ENCODE data around the gene TMEM218. TPM values are rescaled to one million over a fixed set of nuclear protein-coding genes. Genes with fewer than 3 reads are reported as not detected.

TMEM218 gene
- total and polyA plus RNA-seq, 2 of the 8 experiments (the other 6 are each of a cell fraction or from before 2014, with no cell fraction given) = 17.0 to 33.5 TPM

DNA sequence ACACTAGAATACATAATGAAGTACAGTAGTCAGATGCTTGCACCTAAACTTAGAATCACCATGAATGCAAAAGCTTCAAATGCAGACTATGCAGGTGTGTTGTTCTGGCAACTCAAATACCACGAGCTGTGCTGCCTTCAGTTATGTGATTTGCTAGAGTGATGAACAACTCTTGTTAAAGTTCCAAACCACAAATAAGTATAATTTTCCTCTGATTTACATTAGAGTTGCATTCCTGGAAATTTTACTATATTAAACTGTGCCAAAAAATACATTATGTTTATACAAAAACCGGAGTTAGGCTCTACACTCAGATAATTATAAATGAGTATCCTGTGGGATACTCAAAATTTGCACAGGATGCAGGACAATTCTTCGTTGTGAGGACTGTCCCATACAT, 3.0 kb downstream of the TMEM218 start:
- Histone ChIP-seq H4K91ac (replicated peaks; ENCODE audit: insufficient read length, low read length) (no peak overlapping the region), H3K4me1 (replicated peaks in 1 of 4; ENCODE audit: control insufficient read depth in 3 of 4, insufficient read depth in 4 of 4, low read length in 3 of 4) (peaks cover 2 to 6% (median 3%) of the 10 kb centered on the region in 4 experiments; a peak in 4 of 7 replicates), H3K4ac (replicated peaks; ENCODE audit: insufficient read length, low read depth, low read length) (no peak overlapping the region), H3K27ac (ENCODE audit: low read depth, low read length) (no peak overlapping the region), H3K14ac (ENCODE audit: insufficient read length) (no peak overlapping the region), H4K5ac (ENCODE audit: insufficient read length, low read depth, low read length) (no peak overlapping the region), H3K9ac (replicated peaks in 1 of 4; ENCODE audit: extremely low read depth in 1 of 4, low read depth in 3 of 4, low read length in 3 of 4) (no peak overlapping the region), H3K4me3 (ENCODE audit: extremely low read depth in 1 of 4, insufficient read depth in 2 of 4, low read depth in 3 of 4, low read length in 4 of 4) (no peak overlapping the region), H3K9me3 (ENCODE audit: insufficient read depth in 2 of 2, low read depth in 1 of 2, low read length in 1 of 2) (peaks cover 14 to 16% of the 10 kb centered on the region in 2 experiments; a peak in 3 of 4 replicates), H3K56ac (replicated peaks; ENCODE audit: insufficient read length, low read depth, low read length) (no peak overlapping the region), H4K8ac (ENCODE audit: extremely low read depth, insufficient read depth, low read length) (no peak overlapping the region), H2BK15ac (ENCODE audit: low read length) (no peak overlapping the region), H3K79me1 (ENCODE audit: low read depth, low read length) (no peaks in the 10 kb centered on the region; the same call in 1 of the 2 replicates), H2AK5ac (ENCODE audit: low read depth, low read length) (no peak overlapping the region), H2BK12ac (ENCODE audit: low read depth, low read length) (no peak overlapping the region), H2AFZ (ENCODE audit: low read length) (no peak overlapping the region), H3K79me2 (ENCODE audit: control insufficient read depth in 1 of 2, insufficient read depth in 2 of 2, low read length in 2 of 2) (peaks cover 0 to 20% of the 10 kb centered on the region in 2 experiments; a peak in 2 of 4 replicates), H4K20me1 (replicated peaks in 1 of 2; ENCODE audit: control insufficient read depth in 1 of 2, insufficient read depth in 2 of 2, low read length in 2 of 2) (no peaks in the 10 kb centered on the region), H3K4me2 (ENCODE audit: insufficient read depth in 1 of 2, low read depth in 2 of 2, low read length in 2 of 2) (no peak overlapping the region), H2BK5ac (ENCODE audit: low read depth, low read length) (no peak overlapping the region), H3K27me3 (replicated peaks in 1 of 4; ENCODE audit: control insufficient read depth in 3 of 4, extremely low read depth in 1 of 4, insufficient read depth in 3 of 4, low read length in 3 of 4) (no peaks in the 10 kb centered on the region), H2BK20ac (ENCODE audit: low read length) (no peak overlapping the region), H3K36me3 (ENCODE audit: control insufficient read depth in 2 of 4, insufficient read depth in 4 of 4, low read length in 3 of 4) (peaks cover 0 to 8% (median 4%) of the 10 kb centered on the region in 4 experiments; a peak in 3 of 8 replicates), H3K18ac (ENCODE audit: extremely low read depth, low read length) (no peak overlapping the region), H2BK120ac (replicated peaks; ENCODE audit: low read depth, low read length) (no peak overlapping the region), H3K23me2 (ENCODE audit: low read depth, low read length) (peaks cover 3% of the 10 kb centered on the region; the same call in 1 of the 2 replicates), H3K23ac (ENCODE audit: insufficient read length) (no peak overlapping the region)
- DNase-seq (ENCODE audit: low read depth in 1 of 2, low spot score in 2 of 2) (no peak), FAIRE-seq (no peak)
- ChIA-PET POLR2A (ENCODE audit: partially characterized antibody) (no interaction called here), CTCF (ENCODE audit: partially characterized antibody) (interaction anchor here (6.3 to 13.5 kb wide), 2 partner anchors 19 to 34 kb away, joined by 61 to 247 read pairs; no protein-coding TSS in a partner anchor)
- WGBS, 2 experiments (ENCODE audit: extremely low coverage in 1 of 2, insufficient coverage in 1 of 2, insufficient read length in 1 of 2, insufficient replicate concordance in 2 of 2, low coverage in 1 of 2, low lambda C conversion rate in 2 of 2, missing lambda C conversion rate in 1 of 2) = 88% methylated on average over 3 of the region's 3 CpGs; no CpG with 5 or more reads in 1 of the 2 experiments
- TF ChIP-seq, protein P1, sequence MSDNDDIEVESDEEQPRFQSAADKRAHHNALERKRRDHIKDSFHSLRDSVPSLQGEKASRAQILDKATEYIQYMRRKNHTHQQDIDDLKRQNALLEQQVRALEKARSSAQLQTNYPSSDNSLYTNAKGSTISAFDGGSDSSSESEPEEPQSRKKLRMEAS (IDR thresholded peaks at IDR 0.05) = no peak
- no peak for TF ChIP-seq SIRT6 (IDR thresholded peaks at IDR 0.05; ENCODE audit: low read length)
- TF ChIP-seq TAF7 (optimal IDR thresholded peaks at IDR 0.05; ENCODE audit: borderline replicate concordance, low read depth, low read length) = no peak
- TF ChIP-seq RXRA (IDR thresholded peaks at IDR 0.05; ENCODE audit: insufficient read depth, low read depth, low read length) = no peak
- no peak for TF ChIP-seq CBX8 (IDR thresholded peaks at IDR 0.05; ENCODE audit: borderline replicate concordance, low read depth, low read length)
- TF ChIP-seq RFX5 (IDR thresholded peaks at IDR 0.05; ENCODE audit: borderline replicate concordance, low read depth, low read length) = no peak
